A172 (cell line): Measurements from ENCODE around the gene PADI4. TPM values are rescaled to one million over a fixed set of nuclear protein-coding genes. Genes with fewer than 3 reads are reported as not detected.

Experiments used
- DNase-seq: peaks from one replicate; pipeline ENCODE4 v3.0.0-alpha.2; 2015; ENCODE audit warnings: low spot score
- total RNA-seq: library from RNA; depleted of rRNA; stranded (reverse); fragments of >200 nt; shearing (Covaris generic); gene quantifications from 2 replicates; pipeline ENCODE4 v1.2.3, GENCODE V29; 2014

PADI4 gene
- total RNA-seq, 1 experiment from 2014 or later: 0.29 TPM

- DNase-seq: no peak
These were observed 40.7 kb downstream of the PADI4 start for GRCh38 chr1:17348593-17349234.

- no peak for DNase-seq
These were observed 42.1 kb downstream of the PADI4 start for GRCh38 chr1:17350083-17350482.

GRCh38 chr1:17350928-17351446 lies 43.0 kb downstream of the PADI4 start:
- DNase-seq: no peak

GRCh38 chr1:17351598-17352324 lies 43.8 kb downstream of the PADI4 start:
- DNase-seq: no peak

- DNase-seq: no peak
These were observed 44.5 kb downstream of the PADI4 start for GRCh38 chr1:17352419-17352909.

GRCh38 chr1:17355898-17356297 lies 47.9 kb downstream of the PADI4 start:
- no peak for DNase-seq

GRCh38 chr1:17356387-17357026 lies 48.5 kb downstream of the PADI4 start:
- DNase-seq: no peak

- no peak for DNase-seq
These were observed 50.6 kb downstream of the PADI4 start for GRCh38 chr1:17358557-17358956.

- no peak for DNase-seq
These were observed 51.0 kb downstream of the PADI4 start for GRCh38 chr1:17359031-17359430.

GRCh38 chr1:17359808-17360207 lies 51.8 kb downstream of the PADI4 start:
- DNase-seq: no peak

- no peak for DNase-seq
These were observed 52.4 kb downstream of the PADI4 start for GRCh38 chr1:17360272-17360956.

- DNase-seq: no peak
These were observed 53.7 kb downstream of the PADI4 start for GRCh38 chr1:17361687-17362086.

- no peak for DNase-seq
These were observed 55.4 kb downstream of the PADI4 start for GRCh38 chr1:17363351-17363750.

- no peak for DNase-seq
These were observed 55.8 kb downstream of the PADI4 start for GRCh38 chr1:17363771-17364170.

- DNase-seq: no peak
These were observed 57.3 kb downstream of the PADI4 start for GRCh38 chr1:17365293-17365692.

- DNase-seq: peak; percentile 70
These were observed 61.5 kb downstream of the PADI4 start for GRCh38 chr1:17369466-17369865.

- no peak for DNase-seq
These were observed 62.6 kb downstream of the PADI4 start for GRCh38 chr1:17370618-17371017.

GRCh38 chr1:17371896-17372295 lies 63.9 kb downstream of the PADI4 start, which contains the start of gene PADI6:
TSS of gene PADI6 (plus strand) at chr1:17372196. CDS start at chr1:17372246, 50 bp downstream.
- DNase-seq: no peak

- DNase-seq: no peak
These were observed 65.0 kb downstream of the PADI4 start for GRCh38 chr1:17372955-17373354.

- DNase-seq: no peak
These were observed 67.7 kb downstream of the PADI4 start for GRCh38 chr1:17375651-17376050.

- DNase-seq: no peak
These were observed 69.4 kb downstream of the PADI4 start for GRCh38 chr1:17377325-17377953.
